IMR-90 (cell line): ENCODE results near the gene DEF6.

Experiments
- BHLHE40 ChIP-seq: fragments of 150-350 bp; IDR thresholded peaks from 2 replicates; pipeline ENCODE4 v1.6.1; 2016; ENCODE audit warnings: mild to moderate bottlenecking, low read depth, low read length
- CEBPB ChIP-seq: IDR thresholded peaks from 2 replicates; pipeline ENCODE4 v1.6.1; 2012; ENCODE audit warnings: low read depth, low read length, improper control_type of control experiment
- CHD1 ChIP-seq: IDR thresholded peaks from 2 replicates; pipeline ENCODE4 v1.6.1; 2012; ENCODE audit warnings: low read depth, low read length, improper control_type of control experiment
- CTCF ChIP-seq: conservative IDR thresholded peaks from 2 replicates; pipeline ENCODE4 v1.5.1; 2012; ENCODE audit warnings: mild to moderate bottlenecking, low read depth, low read length, improper control_type of control experiment
- ELK1 ChIP-seq: fragments of 150-350 bp; IDR thresholded peaks from 2 replicates; pipeline ENCODE4 v1.6.1; 2016; ENCODE audit warnings: low read depth, mild to moderate bottlenecking, low read length, moderate library complexity, borderline replicate concordance
- MAZ ChIP-seq: IDR thresholded peaks from 2 replicates; pipeline ENCODE4 v1.6.1; 2012; ENCODE audit warnings: low read depth, mild to moderate bottlenecking, low read length, improper control_type of control experiment, moderate library complexity, borderline replicate concordance
- POLR2A ChIP-seq: IDR thresholded peaks from 2 replicates; pipeline ENCODE4 v1.6.1; 2012; ENCODE audit warnings: mild to moderate bottlenecking, low read depth, low read length
- RAD21 ChIP-seq: IDR thresholded peaks from 2 replicates; pipeline ENCODE4 v1.6.1; 2012; ENCODE audit warnings: low read length, improper control_type of control experiment
- RCOR1 ChIP-seq: IDR thresholded peaks from 2 replicates; pipeline ENCODE4 v1.6.1; 2012; ENCODE audit warnings: mild to moderate bottlenecking, low read length, improper control_type of control experiment; ENCODE audit not compliant: insufficient replicate concordance
- RFX5 ChIP-seq: IDR thresholded peaks from 2 replicates; pipeline ENCODE4 v1.8.0; 2012; ENCODE audit warnings: low read depth, mild to moderate bottlenecking, low read length, moderate library complexity
- SMC3 ChIP-seq: fragments of 150-350 bp; IDR thresholded peaks from 2 replicates; pipeline ENCODE4 v1.6.1; 2016; ENCODE audit warnings: low read depth, mild to moderate bottlenecking, antibody characterized with exemption, low read length, moderate library complexity
- USF2 ChIP-seq: fragments of 150-350 bp; IDR thresholded peaks from 2 replicates; pipeline ENCODE4 v1.6.1; 2017; ENCODE audit warnings: mild to moderate bottlenecking, antibody characterized with exemption, low read length, low read depth

DNA sequence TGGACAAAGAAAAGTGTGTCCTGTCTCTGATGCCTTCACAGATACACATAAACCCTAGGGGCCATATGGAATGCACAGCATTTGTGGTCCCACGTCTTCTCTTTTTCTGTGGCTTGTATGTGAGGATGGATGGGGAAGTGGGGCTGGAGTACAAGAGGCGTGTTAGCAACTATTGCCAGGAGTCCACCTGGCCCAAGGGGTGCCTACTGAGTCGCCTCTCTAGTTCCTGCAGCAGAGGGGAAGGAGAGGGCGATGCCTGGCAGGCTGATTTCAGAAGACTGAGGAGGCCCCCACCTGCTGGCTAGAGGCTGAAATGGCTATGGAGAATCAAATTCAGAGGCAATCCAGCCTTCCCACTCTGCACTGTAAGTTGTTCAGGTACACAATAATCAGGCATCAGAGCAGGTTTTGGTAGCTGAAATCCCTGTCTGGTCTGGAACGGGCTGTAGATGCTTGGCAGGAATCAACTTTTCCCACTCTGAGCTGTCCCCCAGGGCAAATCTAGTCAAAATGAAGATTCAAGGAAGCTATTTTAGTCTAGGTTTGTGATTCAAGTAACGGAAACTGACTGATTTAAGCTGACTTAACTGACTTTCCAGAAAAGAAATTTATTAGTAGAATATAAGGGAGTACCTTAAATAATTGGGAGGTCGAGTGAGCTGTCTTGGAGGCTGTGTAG lies 29.9 kb downstream of the DEF6 start:
- TF ChIP-seq ELK1 (no peak), RCOR1 (no peak), CTCF (peak; percentile 67), RAD21 (peak; percentile 66), BHLHE40 (no peak), RFX5 (no peak), POLR2A (no peak), CEBPB (no peak), MAZ (no peak), CHD1 (no peak), USF2 (no peak), SMC3 (peak; percentile 59)
